HCT116 (cell line): ENCODE results near the gene CLEC16A. TPM values are rescaled to one million over a fixed set of nuclear protein-coding genes. Genes with fewer than 3 reads are reported as not detected.

ENCODE experiments used
- ATAC-seq: fragments of 200-7000 bp; cut with Tn5 transposase; 2 replicates; pipeline ENCODE4 v1.9.1; 2020; ENCODE audit warnings: mild to moderate bottlenecking, moderate library complexity
- BruUV-seq: library from RNA; stranded (reverse); fragments of 400-500 nt; replicated peaks from 2 replicates; lab custom pipeline; 2021; lab: Mats Ljungman, UMichigan
- CTCF ChIA-PET: fragments of 300-600 bp; sonication (Branson Sonifier 250); formaldehyde crosslinking; loops from one replicate; lab custom pipeline; 2021; ENCODE audit warnings: antibody characterized with exemption; lab: Charles Lee
- POLR2A ChIA-PET: fragments of 300-600, 350-600 bp; sonication (Branson Sonifier 250); formaldehyde crosslinking; loops from one replicate; lab custom pipeline; 2021; ENCODE audit warnings: antibody characterized with exemption; lab: Charles Lee
- RAD21 ChIA-PET, 2 experiments: fragments of 300-600 bp; sonication (Branson Sonifier 250); formaldehyde crosslinking; loops; one replicate each; lab custom pipeline; 2023; ENCODE audit warnings: low total read pairs in 2 of 2; ENCODE audit not compliant: uncharacterized antibody in 2 of 2, unreplicated experiment in 2 of 2, low non-redundant PET in 1 of 2; lab: Charles Lee
- DNase-seq: peaks from one replicate; pipeline ENCODE4 v3.0.0-alpha.2; 2010; ENCODE audit warnings: low read depth, low spot score
- H2AFZ ChIP-seq: fragments of 200-600 bp; shearing (Covaris generic), sonication (generic); 2 replicates; pipeline ENCODE4 v1.6.1; 2017; ENCODE audit warnings: low read depth, mixed run types, mixed read lengths, antibody characterized with exemption, low read length; ENCODE audit not compliant: poor library complexity, severe bottlenecking
- H3K27ac ChIP-seq: 2 replicates; pipeline ENCODE4 v1.5.1; 2012; ENCODE audit warnings: low read depth, low read length
- H3K27me3 ChIP-seq: fragments of 200-600 bp; sonication (generic); 2 replicates; pipeline ENCODE4 v1.6.1; 2016; ENCODE audit warnings: mixed run types, low read length, mixed read lengths; ENCODE audit not compliant: insufficient read depth
- H3K36me3 ChIP-seq, 2 experiments: fragments of 200-500 bp in 1 of 2; fragments of 200-600 bp in 1 of 2; sonication (Bioruptor generic) in 1 of 2; sonication (generic) in 1 of 2; 2 replicates each; pipeline versions ENCODE4 v1.5.1 to v1.6.1; 2014 to 2016; ENCODE audit warnings: low read length in 2 of 2, inconsistent platforms in 1 of 2, mixed read lengths in 1 of 2, mixed run types in 1 of 2; ENCODE audit not compliant: insufficient read depth in 2 of 2, control insufficient read depth in 1 of 2
- H3K4me1 ChIP-seq, 2 experiments: fragments of 200-600 bp in 1 of 2; sonication (generic) in 1 of 2; 2 replicates each; pipeline versions ENCODE4 v1.5.1 to v1.6.1; 2012 to 2017; ENCODE audit warnings: low read length in 2 of 2, inconsistent platforms in 1 of 2, mild to moderate bottlenecking in 1 of 2, mixed read lengths in 1 of 2, mixed run types in 1 of 2, moderate library complexity in 1 of 2; ENCODE audit not compliant: insufficient read depth in 2 of 2, control insufficient read depth in 1 of 2
- H3K4me2 ChIP-seq: fragments of 200-600 bp; sonication (generic); 2 replicates; pipeline ENCODE4 v1.6.1; 2017; ENCODE audit warnings: mixed run types, low read length, mixed read lengths
- H3K4me3 ChIP-seq, 2 experiments: fragments of 200-600 bp in 1 of 2; sonication (generic) in 1 of 2; replicated peaks in 1 of 2; 2 replicates each; pipeline ENCODE4 v1.5.1; 2011 to 2016; ENCODE audit warnings: low read length in 2 of 2, control low read depth in 1 of 2, low read depth in 1 of 2, mild to moderate bottlenecking in 1 of 2, mixed read lengths in 1 of 2, mixed run types in 1 of 2
- H3K79me2 ChIP-seq: fragments of 200-600 bp; sonication (generic); 2 replicates; pipeline ENCODE4 v1.6.1; 2017; ENCODE audit warnings: mild to moderate bottlenecking, mixed run types, low read length, moderate library complexity, mixed read lengths; ENCODE audit not compliant: insufficient read depth
- H3K9ac ChIP-seq: fragments of 200-600 bp; sonication (generic); 2 replicates; pipeline ENCODE4 v1.6.1; 2016; ENCODE audit warnings: low read length, mixed read lengths
- H3K9me2 ChIP-seq: fragments of 200-600 bp; sonication (generic), shearing (Covaris generic); 2 replicates; pipeline ENCODE4 v1.6.1; 2017; ENCODE audit warnings: mixed run types, mild to moderate bottlenecking, moderate library complexity; ENCODE audit not compliant: insufficient read depth
- H3K9me3 ChIP-seq, 2 experiments: fragments of 200-500 bp in 1 of 2; fragments of 200-600 bp in 1 of 2; sonication (Bioruptor generic) in 1 of 2; sonication (generic) in 1 of 2; 2 replicates each; pipeline ENCODE4 v1.6.1; 2014 to 2017; ENCODE audit warnings: low read length in 2 of 2, mixed read lengths in 2 of 2, inconsistent platforms in 1 of 2, low read depth in 1 of 2, mild to moderate bottlenecking in 1 of 2, mixed run types in 1 of 2, moderate library complexity in 1 of 2; ENCODE audit not compliant: control insufficient read depth in 1 of 2, insufficient read depth in 1 of 2
- H4K20me1 ChIP-seq: fragments of 200-600 bp; sonication (generic), shearing (Covaris generic); 2 replicates; pipeline ENCODE4 v1.6.1; 2017; ENCODE audit warnings: mixed run types, mild to moderate bottlenecking, moderate library complexity; ENCODE audit not compliant: insufficient read depth
- CBX3 ChIP-seq: IDR thresholded peaks from 2 replicates; pipeline ENCODE4 v1.6.1; 2012; ENCODE audit warnings: low read depth
- CTCF ChIP-seq, 3 experiments: fragments of 200-600 bp in 1 of 3; sonication (generic) in 1 of 3; IDR thresholded peaks in 2 of 3; conservative IDR thresholded peaks in 1 of 3; 2 replicates each; pipeline ENCODE4 v1.5.1; 2012 to 2017; ENCODE audit warnings: low read depth in 2 of 3, low read length in 2 of 3, antibody characterized with exemption in 1 of 3, borderline replicate concordance in 1 of 3, control low read depth in 1 of 3, mild to moderate bottlenecking in 1 of 3, mixed read lengths in 1 of 3, mixed run types in 1 of 3, moderate library complexity in 1 of 3; ENCODE audit not compliant: insufficient read depth in 1 of 3
- EGR1 ChIP-seq: IDR thresholded peaks from 2 replicates; pipeline ENCODE4 v1.6.1; 2012; ENCODE audit warnings: low read depth
- ELF1 ChIP-seq: IDR thresholded peaks from 2 replicates; pipeline ENCODE4 v1.6.1; 2012; ENCODE audit warnings: low read depth, borderline replicate concordance
- EZH2 ChIP-seq: fragments of 200-600 bp; sonication (generic); IDR thresholded peaks from 2 replicates; pipeline ENCODE4 v1.6.1; 2017; ENCODE audit warnings: antibody characterized with exemption, mixed run types
- FOSL1 ChIP-seq: IDR thresholded peaks from 2 replicates; pipeline ENCODE4 v1.6.1; 2012; ENCODE audit warnings: low read depth
- JUND ChIP-seq: IDR thresholded peaks from 2 replicates; pipeline ENCODE4 v1.6.1; 2012
- MAX ChIP-seq: IDR thresholded peaks from 2 replicates; pipeline ENCODE4 v1.6.1; 2012
- POLR2AphosphoS5 ChIP-seq: IDR thresholded peaks from 2 replicates; pipeline ENCODE4 v1.6.1; 2011; ENCODE audit warnings: mild to moderate bottlenecking, low read depth, low read length, moderate library complexity
- SIN3A ChIP-seq: IDR thresholded peaks from 2 replicates; pipeline ENCODE4 v1.6.1; 2012; ENCODE audit warnings: low read depth
- SP1 ChIP-seq: IDR thresholded peaks from 2 replicates; pipeline ENCODE4 v1.6.1; 2012; ENCODE audit warnings: low read depth
- YY1 ChIP-seq: IDR thresholded peaks from 2 replicates; pipeline ENCODE4 v1.6.1; 2011; ENCODE audit warnings: low read length, low read depth, moderate library complexity, mild to moderate bottlenecking; ENCODE audit not compliant: insufficient replicate concordance; ENCODE audit errors: extremely low read depth
- ZFX ChIP-seq: fragments of 450-650 bp; IDR thresholded peaks from 2 replicates; pipeline ENCODE4 v1.6.1; 2017
- ZNF274 ChIP-seq: fragments of 200-500 bp; sonication (Bioruptor generic); IDR thresholded peaks from 2 replicates; pipeline ENCODE4 v1.6.1; 2014; ENCODE audit warnings: mild to moderate bottlenecking, low read depth, low read length, inconsistent platforms
- intact Hi-C: fragments of 100-400 bp; cut with micrococcal nuclease; formaldehyde crosslinking; loops from 2 replicates; pipeline ENCODE4 v1.10.0; 2022
- total RNA-seq: library from RNA; stranded (reverse); gene quantifications from one replicate; pipeline ENCODE4 v1.2.1, GENCODE V29; 2021; ENCODE audit not compliant: unreplicated experiment
- TF ChIP-seq, protein P1 (sequence below): IDR thresholded peaks from 2 replicates; pipeline ENCODE4 v1.6.1; 2012; ENCODE audit warnings: low read depth

The CLEC16A gene
- total RNA-seq, 1 experiment from 2014 or later: 18.0 TPM

- TF ChIP-seq MAX (no peak), POLR2AphosphoS5 (no peak), CTCF (IDR thresholded peaks at IDR 0.05 in 2 of 3, conservative IDR thresholded peaks at IDR 0.05 in 1 of 3; ENCODE audit: borderline replicate concordance in 1 of 3, insufficient read depth in 1 of 3, low read depth in 2 of 3, low read length in 2 of 3) (no peak), EGR1 (no peak)
These were observed 76.0 kb downstream of the CLEC16A start (continued) for GRCh38 chr16:11020388-11020787.

DNA sequence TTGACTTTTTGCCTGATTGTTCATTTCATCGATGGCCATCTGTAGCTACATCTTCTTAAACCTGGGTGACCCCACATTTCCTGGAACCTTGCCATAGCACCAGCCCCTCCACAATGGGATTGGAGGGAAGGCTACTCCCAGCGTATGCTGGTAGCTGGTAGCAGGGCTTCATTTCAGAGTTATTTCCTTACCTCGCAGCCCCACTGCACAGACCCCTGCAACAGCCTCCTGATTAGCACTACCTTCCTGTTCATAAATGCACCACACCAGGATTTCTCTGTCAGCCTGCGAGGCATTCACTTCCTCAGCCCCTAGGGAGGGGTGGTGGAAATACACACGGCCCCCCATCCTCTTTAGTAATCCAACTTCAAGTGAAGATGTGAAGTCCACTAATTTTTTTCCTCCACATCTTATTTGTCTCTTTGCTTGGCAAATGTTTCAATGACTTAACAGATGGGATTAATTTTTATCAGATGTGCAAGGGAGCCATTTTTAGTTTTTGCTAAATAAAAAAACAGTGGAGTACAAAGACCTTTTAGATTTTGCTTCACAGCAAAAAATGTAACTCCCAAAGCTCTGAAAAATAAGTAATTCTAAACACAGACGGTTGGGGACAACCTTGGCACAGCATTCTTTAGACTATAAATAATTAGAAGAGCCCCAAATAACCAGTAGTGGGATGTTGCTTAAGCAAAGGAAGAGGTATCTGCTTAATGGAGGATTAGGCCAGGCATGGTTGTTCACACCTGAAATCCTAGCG is 76.6 kb downstream of the CLEC16A start:
- intact Hi-C loops: no loop called here
- Histone ChIP-seq H3K9me2 (no peaks in the 10 kb centered on the region), H2AFZ (no peak overlapping the region), H3K79me2 (no peaks in the 10 kb centered on the region), H3K9ac (no peak overlapping the region), H3K36me3 (no peaks in the 10 kb centered on the region), H4K20me1 (no peaks in the 10 kb centered on the region), H3K9me3 (no peaks in the 10 kb centered on the region), H3K4me3 (no peak overlapping the region), H3K27ac (no peak overlapping the region), H3K27me3 (no peaks in the 10 kb centered on the region), H3K4me2 (no peak overlapping the region), H3K4me1 (peaks cover 14 to 33% of the 10 kb centered on the region in 2 experiments)
- DNase-seq (no peak), ATAC-seq (no peak)
- TF ChIP-seq ZFX: no peak
- no peak for TF ChIP-seq ELF1
- TF ChIP-seq YY1: no peak
- TF ChIP-seq FOSL1: no peak
- TF ChIP-seq ZNF274: no peak
- TF ChIP-seq SP1: no peak
- TF ChIP-seq CBX3: no peak
- TF ChIP-seq JUND: no peak
- no peak for TF ChIP-seq EZH2
- TF ChIP-seq SIN3A: no peak
- TF ChIP-seq, protein P1, sequence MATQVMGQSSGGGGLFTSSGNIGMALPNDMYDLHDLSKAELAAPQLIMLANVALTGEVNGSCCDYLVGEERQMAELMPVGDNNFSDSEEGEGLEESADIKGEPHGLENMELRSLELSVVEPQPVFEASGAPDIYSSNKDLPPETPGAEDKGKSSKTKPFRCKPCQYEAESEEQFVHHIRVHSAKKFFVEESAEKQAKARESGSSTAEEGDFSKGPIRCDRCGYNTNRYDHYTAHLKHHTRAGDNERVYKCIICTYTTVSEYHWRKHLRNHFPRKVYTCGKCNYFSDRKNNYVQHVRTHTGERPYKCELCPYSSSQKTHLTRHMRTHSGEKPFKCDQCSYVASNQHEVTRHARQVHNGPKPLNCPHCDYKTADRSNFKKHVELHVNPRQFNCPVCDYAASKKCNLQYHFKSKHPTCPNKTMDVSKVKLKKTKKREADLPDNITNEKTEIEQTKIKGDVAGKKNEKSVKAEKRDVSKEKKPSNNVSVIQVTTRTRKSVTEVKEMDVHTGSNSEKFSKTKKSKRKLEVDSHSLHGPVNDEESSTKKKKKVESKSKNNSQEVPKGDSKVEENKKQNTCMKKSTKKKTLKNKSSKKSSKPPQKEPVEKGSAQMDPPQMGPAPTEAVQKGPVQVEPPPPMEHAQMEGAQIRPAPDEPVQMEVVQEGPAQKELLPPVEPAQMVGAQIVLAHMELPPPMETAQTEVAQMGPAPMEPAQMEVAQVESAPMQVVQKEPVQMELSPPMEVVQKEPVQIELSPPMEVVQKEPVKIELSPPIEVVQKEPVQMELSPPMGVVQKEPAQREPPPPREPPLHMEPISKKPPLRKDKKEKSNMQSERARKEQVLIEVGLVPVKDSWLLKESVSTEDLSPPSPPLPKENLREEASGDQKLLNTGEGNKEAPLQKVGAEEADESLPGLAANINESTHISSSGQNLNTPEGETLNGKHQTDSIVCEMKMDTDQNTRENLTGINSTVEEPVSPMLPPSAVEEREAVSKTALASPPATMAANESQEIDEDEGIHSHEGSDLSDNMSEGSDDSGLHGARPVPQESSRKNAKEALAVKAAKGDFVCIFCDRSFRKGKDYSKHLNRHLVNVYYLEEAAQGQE: no peak
- ChIA-PET POLR2A (no interaction called here), CTCF (no interaction called here), RAD21 (no interaction called here)
- no TSS peak for BruUV-seq
